Measurements from ENCODE around the gene OR8H1.

DNA sequence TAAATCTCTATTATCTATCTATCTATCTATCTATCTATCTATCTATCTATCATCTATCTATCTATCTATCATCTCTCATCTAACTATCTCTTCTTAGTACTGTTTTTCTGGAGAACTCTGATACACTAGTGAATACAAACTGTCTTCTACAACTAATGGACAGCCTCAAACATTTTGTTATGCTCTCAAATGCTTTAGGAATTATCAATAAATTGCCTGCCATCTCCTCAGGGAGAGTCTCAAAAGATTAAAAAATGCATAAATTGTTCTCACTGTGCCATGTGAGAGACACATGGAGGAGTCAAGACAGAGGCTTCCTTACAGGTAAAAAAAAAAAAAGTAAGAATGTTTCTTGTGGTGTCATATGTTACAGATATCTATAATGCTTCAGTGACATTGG lies 22.8 kb upstream of the OR8H1 start, which contains the start of gene OR8K3:
- TF ChIP-seq POLR2AphosphoS5 (IDR thresholded peaks at IDR 0.05; ENCODE audit: low read depth) (no peak), NANOG (IDR thresholded peaks at IDR 0.05; ENCODE audit: borderline replicate concordance) (no peak)
